ENCODE results near the gene GPR55.
"Not testable (repeated sequence)": the region's sequence is repeated elsewhere in the genome, so short reads cannot be mapped to it uniquely, and the experiment has no call there.

DNA sequence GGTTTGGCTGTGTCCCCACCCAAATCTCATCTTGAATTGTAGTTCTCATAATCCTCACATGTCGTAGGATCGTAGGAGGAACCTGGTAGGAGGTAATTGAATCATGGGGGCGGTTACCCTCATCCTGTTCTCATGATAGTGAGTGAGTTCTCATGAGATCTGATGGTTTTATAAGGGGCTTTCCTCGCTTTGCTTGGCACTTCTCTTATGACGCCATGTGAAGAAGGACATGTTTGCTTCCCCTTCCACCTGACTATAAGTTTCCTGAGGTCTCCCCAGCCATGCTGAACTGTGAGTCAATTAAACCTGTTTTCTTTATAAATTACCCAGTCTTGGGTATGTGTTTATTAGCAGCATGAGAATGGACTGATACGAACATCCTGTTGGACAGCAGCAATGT lies 11.2 kb upstream of the GPR55 start:
- TF ChIP-seq, protein P1, sequence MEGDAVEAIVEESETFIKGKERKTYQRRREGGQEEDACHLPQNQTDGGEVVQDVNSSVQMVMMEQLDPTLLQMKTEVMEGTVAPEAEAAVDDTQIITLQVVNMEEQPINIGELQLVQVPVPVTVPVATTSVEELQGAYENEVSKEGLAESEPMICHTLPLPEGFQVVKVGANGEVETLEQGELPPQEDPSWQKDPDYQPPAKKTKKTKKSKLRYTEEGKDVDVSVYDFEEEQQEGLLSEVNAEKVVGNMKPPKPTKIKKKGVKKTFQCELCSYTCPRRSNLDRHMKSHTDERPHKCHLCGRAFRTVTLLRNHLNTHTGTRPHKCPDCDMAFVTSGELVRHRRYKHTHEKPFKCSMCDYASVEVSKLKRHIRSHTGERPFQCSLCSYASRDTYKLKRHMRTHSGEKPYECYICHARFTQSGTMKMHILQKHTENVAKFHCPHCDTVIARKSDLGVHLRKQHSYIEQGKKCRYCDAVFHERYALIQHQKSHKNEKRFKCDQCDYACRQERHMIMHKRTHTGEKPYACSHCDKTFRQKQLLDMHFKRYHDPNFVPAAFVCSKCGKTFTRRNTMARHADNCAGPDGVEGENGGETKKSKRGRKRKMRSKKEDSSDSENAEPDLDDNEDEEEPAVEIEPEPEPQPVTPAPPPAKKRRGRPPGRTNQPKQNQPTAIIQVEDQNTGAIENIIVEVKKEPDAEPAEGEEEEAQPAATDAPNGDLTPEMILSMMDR (IDR thresholded peaks at IDR 0.05): not testable (repeated sequence)
- TF ChIP-seq ZFX (IDR thresholded peaks at IDR 0.05; ENCODE audit: borderline replicate concordance): not testable (repeated sequence)

Measured in 22Rv1 (cell line).